ENCODE results near the gene ASB14.
"Not testable (repeated sequence)": the region's sequence is repeated elsewhere in the genome, so short reads cannot be mapped to it uniquely, and the experiment has no call there.

The ASB14 gene

DNA sequence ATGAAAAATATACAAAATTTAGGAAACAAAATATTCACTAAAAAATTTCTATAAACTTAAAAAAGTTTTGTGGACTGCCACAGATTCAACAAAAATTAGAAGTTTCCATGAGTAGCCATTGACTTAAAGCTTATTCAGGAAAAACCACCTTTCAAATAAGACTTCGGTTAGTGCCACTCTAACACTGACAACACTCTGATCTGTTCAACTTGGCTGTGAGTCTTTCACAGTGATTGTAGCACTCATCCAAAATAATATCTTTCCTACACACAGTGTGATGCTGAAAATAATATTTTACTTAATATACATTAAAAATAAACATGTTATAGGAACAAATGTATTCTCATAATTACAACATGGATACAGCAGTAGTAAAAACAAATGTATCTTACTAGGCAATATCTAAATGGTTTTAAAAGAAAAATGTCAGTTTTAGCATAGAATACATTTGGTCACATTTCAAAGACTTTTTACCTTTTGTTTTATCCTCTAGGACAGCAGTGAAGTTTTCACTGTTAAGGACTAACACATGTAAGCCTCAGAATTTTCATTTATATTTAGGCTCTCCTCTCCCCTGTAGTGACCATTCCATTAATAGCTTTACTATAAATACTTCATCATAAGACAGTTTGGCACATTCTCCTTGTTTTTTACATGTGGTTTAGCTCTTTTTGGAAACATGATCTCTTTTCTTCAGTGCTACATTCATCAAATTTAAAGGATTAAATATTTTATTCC lies at the start of gene ASB14:
TSS of gene ASB14 (minus strand) at position 527 of the 738 bp plus-strand sequence. CDS start 652 bp downstream, outside the sequence.
- no peaks in the 10 kb centered on the region for H3K79me2 ChIP-seq (ENCODE audit: low read length)
- H3K4me3 ChIP-seq (ENCODE audit: low read length): no peak within 1 kb of the TSS
- no peak within 1 kb of the TSS for H3K27ac ChIP-seq (ENCODE audit: low read length)
- no peaks in the 10 kb centered on the region for H3F3A ChIP-seq (ENCODE audit: insufficient read depth, low read length)
- H4K20me1 ChIP-seq (ENCODE audit: insufficient read depth, low read length): no peaks in the 10 kb centered on the region
- H3K4me2 ChIP-seq (ENCODE audit: low read depth, low read length): no peak within 1 kb of the TSS
- no peaks in the 10 kb centered on the region for H3K9me2 ChIP-seq (replicated peaks; ENCODE audit: insufficient read depth, low read length)
- H3K9ac ChIP-seq (ENCODE audit: low read length): no peak within 1 kb of the TSS
- no peaks in the 10 kb centered on the region for H3K36me3 ChIP-seq (replicated peaks; ENCODE audit: insufficient read depth, low read length)
- no peak within 1 kb of the TSS for H2AFZ ChIP-seq (ENCODE audit: low read length)
- H3K9me3 ChIP-seq (replicated peaks; ENCODE audit: insufficient read depth, low read length): no peaks in the 10 kb centered on the region
- no peaks in the 10 kb centered on the region for H3K27me3 ChIP-seq (replicated peaks; ENCODE audit: insufficient read depth, low read length)
- H3K4me1 ChIP-seq (ENCODE audit: low read length): no peaks in the 10 kb centered on the region
- no peak for DNase-seq
- no peak for TF ChIP-seq EZH2phosphoT487 (IDR thresholded peaks at IDR 0.05; ENCODE audit: low read length)
- TF ChIP-seq, protein P1, sequence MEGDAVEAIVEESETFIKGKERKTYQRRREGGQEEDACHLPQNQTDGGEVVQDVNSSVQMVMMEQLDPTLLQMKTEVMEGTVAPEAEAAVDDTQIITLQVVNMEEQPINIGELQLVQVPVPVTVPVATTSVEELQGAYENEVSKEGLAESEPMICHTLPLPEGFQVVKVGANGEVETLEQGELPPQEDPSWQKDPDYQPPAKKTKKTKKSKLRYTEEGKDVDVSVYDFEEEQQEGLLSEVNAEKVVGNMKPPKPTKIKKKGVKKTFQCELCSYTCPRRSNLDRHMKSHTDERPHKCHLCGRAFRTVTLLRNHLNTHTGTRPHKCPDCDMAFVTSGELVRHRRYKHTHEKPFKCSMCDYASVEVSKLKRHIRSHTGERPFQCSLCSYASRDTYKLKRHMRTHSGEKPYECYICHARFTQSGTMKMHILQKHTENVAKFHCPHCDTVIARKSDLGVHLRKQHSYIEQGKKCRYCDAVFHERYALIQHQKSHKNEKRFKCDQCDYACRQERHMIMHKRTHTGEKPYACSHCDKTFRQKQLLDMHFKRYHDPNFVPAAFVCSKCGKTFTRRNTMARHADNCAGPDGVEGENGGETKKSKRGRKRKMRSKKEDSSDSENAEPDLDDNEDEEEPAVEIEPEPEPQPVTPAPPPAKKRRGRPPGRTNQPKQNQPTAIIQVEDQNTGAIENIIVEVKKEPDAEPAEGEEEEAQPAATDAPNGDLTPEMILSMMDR (IDR thresholded peaks at IDR 0.05; ENCODE audit: low read length): no peak
- TF ChIP-seq EZH2 (optimal IDR thresholded peaks at IDR 0.05; ENCODE audit: low read depth, low read length): no peak

- not testable (repeated sequence) for H2AFZ ChIP-seq (ENCODE audit: low read length); DNase-seq; H3K9me2 ChIP-seq (replicated peaks; ENCODE audit: insufficient read depth, low read length); H3K9ac ChIP-seq (ENCODE audit: low read length); H3K79me2 ChIP-seq (ENCODE audit: low read length); H3K27me3 ChIP-seq (replicated peaks; ENCODE audit: insufficient read depth, low read length); H3K4me2 ChIP-seq (ENCODE audit: low read depth, low read length); H3K36me3 ChIP-seq (replicated peaks; ENCODE audit: insufficient read depth, low read length); H4K20me1 ChIP-seq (ENCODE audit: insufficient read depth, low read length); H3K4me3 ChIP-seq (ENCODE audit: low read length); H3K9me3 ChIP-seq (replicated peaks; ENCODE audit: insufficient read depth, low read length); H3K27ac ChIP-seq (ENCODE audit: low read length); H3K4me1 ChIP-seq (ENCODE audit: low read length); H3F3A ChIP-seq (ENCODE audit: insufficient read depth, low read length)
These were observed 46.7 kb upstream of the ASB14 start for GRCh38 chr3:57339071-57339642.

- H4K20me1 ChIP-seq (ENCODE audit: insufficient read depth, low read length); H3K9ac ChIP-seq (ENCODE audit: low read length); H3F3A ChIP-seq (ENCODE audit: insufficient read depth, low read length); DNase-seq; H3K36me3 ChIP-seq (replicated peaks; ENCODE audit: insufficient read depth, low read length); H3K4me1 ChIP-seq (ENCODE audit: low read length); H3K27me3 ChIP-seq (replicated peaks; ENCODE audit: insufficient read depth, low read length); H2AFZ ChIP-seq (ENCODE audit: low read length); H3K79me2 ChIP-seq (ENCODE audit: low read length); H3K9me2 ChIP-seq (replicated peaks; ENCODE audit: insufficient read depth, low read length); H3K27ac ChIP-seq (ENCODE audit: low read length); H3K9me3 ChIP-seq (replicated peaks; ENCODE audit: insufficient read depth, low read length); H3K4me2 ChIP-seq (ENCODE audit: low read depth, low read length); H3K4me3 ChIP-seq (ENCODE audit: low read length): not testable (repeated sequence)
These were observed 46.0 kb upstream of the ASB14 start for GRCh38 chr3:57338272-57339070.

GRCh38 chr3:57335283-57335938 lies 42.9 kb upstream of the ASB14 start:
- Histone ChIP-seq H2AFZ (ENCODE audit: low read length) (no peak overlapping the region), H3F3A (ENCODE audit: insufficient read depth, low read length) (no peaks in the 10 kb centered on the region), H3K27me3 (replicated peaks; ENCODE audit: insufficient read depth, low read length) (no peaks in the 10 kb centered on the region), H3K9me2 (replicated peaks; ENCODE audit: insufficient read depth, low read length) (no peaks in the 10 kb centered on the region), H3K9me3 (replicated peaks; ENCODE audit: insufficient read depth, low read length) (no peaks in the 10 kb centered on the region), H3K27ac (ENCODE audit: low read length) (no peak overlapping the region), H3K4me1 (ENCODE audit: low read length) (no peaks in the 10 kb centered on the region), H3K4me2 (ENCODE audit: low read depth, low read length) (no peak overlapping the region), H4K20me1 (ENCODE audit: insufficient read depth, low read length) (no peaks in the 10 kb centered on the region), H3K4me3 (ENCODE audit: low read length) (no peak overlapping the region), H3K79me2 (ENCODE audit: low read length) (no peaks in the 10 kb centered on the region), H3K9ac (ENCODE audit: low read length) (no peak overlapping the region), H3K36me3 (replicated peaks; ENCODE audit: insufficient read depth, low read length) (no peaks in the 10 kb centered on the region)
- DNase-seq: no peak
- no peak for TF ChIP-seq EZH2 (optimal IDR thresholded peaks at IDR 0.05; ENCODE audit: low read depth, low read length)
- TF ChIP-seq, protein P1 (IDR thresholded peaks at IDR 0.05; ENCODE audit: low read length): no peak
- TF ChIP-seq EZH2phosphoT487 (IDR thresholded peaks at IDR 0.05; ENCODE audit: low read length): no peak

Data from MM.1S (cell line).